Fibroblast of skin of right biceps (primary cell): ENCODE measurements around the gene PRPH.

Source experiments
- DNase-seq: peaks from one replicate; pipeline ENCODE4 v3.0.0-alpha.2; 2013

PRPH gene

GRCh38 chr12:49347311-49348193 is 52.6 kb downstream of the PRPH start:
- DNase-seq = peak; percentile 82
